ENCODE data around the gene KLF7.

KLF7 gene

GRCh38 chr2:207054521-207054920 is 111.2 kb downstream of the KLF7 start:
- Histone ChIP-seq H4K20me1 (ENCODE audit: insufficient read depth, low read length) (no peaks in the 10 kb centered on the region), H3K9ac (ENCODE audit: low read length) (no peak overlapping the region), H3K27ac (ENCODE audit: low read length) (no peak overlapping the region), H3K9me2 (replicated peaks; ENCODE audit: insufficient read depth, low read length) (no peaks in the 10 kb centered on the region), H3K4me3 (ENCODE audit: low read length) (no peak overlapping the region), H3F3A (ENCODE audit: insufficient read depth, low read length) (no peaks in the 10 kb centered on the region), H2AFZ (ENCODE audit: low read length) (no peak overlapping the region), H3K36me3 (replicated peaks; ENCODE audit: insufficient read depth, low read length) (no peaks in the 10 kb centered on the region), H3K4me1 (ENCODE audit: low read length) (no peaks in the 10 kb centered on the region), H3K4me2 (ENCODE audit: low read depth, low read length) (no peak overlapping the region), H3K27me3 (replicated peaks; ENCODE audit: insufficient read depth, low read length) (no peaks in the 10 kb centered on the region), H3K9me3 (replicated peaks; ENCODE audit: insufficient read depth, low read length) (no peaks in the 10 kb centered on the region), H3K79me2 (ENCODE audit: low read length) (no peaks in the 10 kb centered on the region)
- no peak for TF ChIP-seq EZH2 (optimal IDR thresholded peaks at IDR 0.05; ENCODE audit: low read depth, low read length)
- no peak for TF ChIP-seq EZH2phosphoT487 (IDR thresholded peaks at IDR 0.05; ENCODE audit: low read length)
- TF ChIP-seq CTCF (IDR thresholded peaks at IDR 0.05; ENCODE audit: low read length), result no peak
- DNase-seq, result no peak

GRCh38 chr2:207051385-207051965 is 114.3 kb downstream of the KLF7 start:
- Histone ChIP-seq H3K9me3 (replicated peaks; ENCODE audit: insufficient read depth, low read length) (no peaks in the 10 kb centered on the region), H3K36me3 (replicated peaks; ENCODE audit: insufficient read depth, low read length) (no peaks in the 10 kb centered on the region), H3K27me3 (replicated peaks; ENCODE audit: insufficient read depth, low read length) (no peaks in the 10 kb centered on the region), H3K9ac (ENCODE audit: low read length) (no peak overlapping the region), H3K4me1 (ENCODE audit: low read length) (no peaks in the 10 kb centered on the region), H2AFZ (ENCODE audit: low read length) (no peak overlapping the region), H3K9me2 (replicated peaks; ENCODE audit: insufficient read depth, low read length) (no peaks in the 10 kb centered on the region), H3K79me2 (ENCODE audit: low read length) (no peaks in the 10 kb centered on the region), H3K4me3 (ENCODE audit: low read length) (no peak overlapping the region), H4K20me1 (ENCODE audit: insufficient read depth, low read length) (no peaks in the 10 kb centered on the region), H3K27ac (ENCODE audit: low read length) (no peak overlapping the region), H3K4me2 (ENCODE audit: low read depth, low read length) (no peak overlapping the region), H3F3A (ENCODE audit: insufficient read depth, low read length) (no peaks in the 10 kb centered on the region)
- TF ChIP-seq EZH2phosphoT487 (IDR thresholded peaks at IDR 0.05; ENCODE audit: low read length), result no peak
- no peak for DNase-seq

- no peaks in the 10 kb centered on the region for H3K9me2 ChIP-seq (replicated peaks; ENCODE audit: insufficient read depth, low read length)
- no peaks in the 10 kb centered on the region for H3K27me3 ChIP-seq (replicated peaks; ENCODE audit: insufficient read depth, low read length)
- no peaks in the 10 kb centered on the region for H3F3A ChIP-seq (ENCODE audit: insufficient read depth, low read length)
- no peaks in the 10 kb centered on the region for H3K79me2 ChIP-seq (ENCODE audit: low read length)
- H3K27ac ChIP-seq (ENCODE audit: low read length), result no peak overlapping the region
- no peak for DNase-seq
- no peak overlapping the region for H3K4me2 ChIP-seq (ENCODE audit: low read depth, low read length)
- no peaks in the 10 kb centered on the region for H3K4me1 ChIP-seq (ENCODE audit: low read length)
- no peaks in the 10 kb centered on the region for H3K36me3 ChIP-seq (replicated peaks; ENCODE audit: insufficient read depth, low read length)
- no peak overlapping the region for H3K9ac ChIP-seq (ENCODE audit: low read length)
- no peak overlapping the region for H3K4me3 ChIP-seq (ENCODE audit: low read length)
- no peak overlapping the region for H2AFZ ChIP-seq (ENCODE audit: low read length)
- H3K9me3 ChIP-seq (replicated peaks; ENCODE audit: insufficient read depth, low read length), result no peaks in the 10 kb centered on the region
- H4K20me1 ChIP-seq (ENCODE audit: insufficient read depth, low read length), result no peaks in the 10 kb centered on the region
- TF ChIP-seq EZH2 (optimal IDR thresholded peaks at IDR 0.05; ENCODE audit: low read depth, low read length) (no peak), EZH2phosphoT487 (IDR thresholded peaks at IDR 0.05; ENCODE audit: low read length) (no peak), CTCF (IDR thresholded peaks at IDR 0.05; ENCODE audit: low read length) (no peak)
These were observed 116.6 kb downstream of the KLF7 start for GRCh38 chr2:207049122-207049521.

GRCh38 chr2:207048416-207048815 is 117.3 kb downstream of the KLF7 start:
- no peaks in the 10 kb centered on the region for H3K4me1 ChIP-seq (ENCODE audit: low read length)
- no peak overlapping the region for H3K4me3 ChIP-seq (ENCODE audit: low read length)
- H3K9me3 ChIP-seq (replicated peaks; ENCODE audit: insufficient read depth, low read length), result no peaks in the 10 kb centered on the region
- no peak overlapping the region for H3K4me2 ChIP-seq (ENCODE audit: low read depth, low read length)
- no peak overlapping the region for H3K9ac ChIP-seq (ENCODE audit: low read length)
- DNase-seq, result no peak
- no peak overlapping the region for H3K27ac ChIP-seq (ENCODE audit: low read length)
- TF ChIP-seq EZH2phosphoT487 (IDR thresholded peaks at IDR 0.05; ENCODE audit: low read length), result no peak
- no peak for TF ChIP-seq CTCF (IDR thresholded peaks at IDR 0.05; ENCODE audit: low read length)
- TF ChIP-seq EZH2 (optimal IDR thresholded peaks at IDR 0.05; ENCODE audit: low read depth, low read length), result no peak
- no peaks in the 10 kb centered on the region for H4K20me1 ChIP-seq (ENCODE audit: insufficient read depth, low read length)
- H3K36me3 ChIP-seq (replicated peaks; ENCODE audit: insufficient read depth, low read length), result no peaks in the 10 kb centered on the region
- no peaks in the 10 kb centered on the region for H3K9me2 ChIP-seq (replicated peaks; ENCODE audit: insufficient read depth, low read length)
- H2AFZ ChIP-seq (ENCODE audit: low read length), result no peak overlapping the region
- H3F3A ChIP-seq (ENCODE audit: insufficient read depth, low read length), result no peaks in the 10 kb centered on the region
- H3K79me2 ChIP-seq (ENCODE audit: low read length), result no peaks in the 10 kb centered on the region
- no peaks in the 10 kb centered on the region for H3K27me3 ChIP-seq (replicated peaks; ENCODE audit: insufficient read depth, low read length)

All from MM.1S (cell line).